Fibroblast of upper back skin (primary cell): ENCODE results near the gene GRM4.

ENCODE experiments used
- DNase-seq: peaks from one replicate; pipeline ENCODE4 v3.0.0-alpha.2; 2013

The GRM4 gene

DNA sequence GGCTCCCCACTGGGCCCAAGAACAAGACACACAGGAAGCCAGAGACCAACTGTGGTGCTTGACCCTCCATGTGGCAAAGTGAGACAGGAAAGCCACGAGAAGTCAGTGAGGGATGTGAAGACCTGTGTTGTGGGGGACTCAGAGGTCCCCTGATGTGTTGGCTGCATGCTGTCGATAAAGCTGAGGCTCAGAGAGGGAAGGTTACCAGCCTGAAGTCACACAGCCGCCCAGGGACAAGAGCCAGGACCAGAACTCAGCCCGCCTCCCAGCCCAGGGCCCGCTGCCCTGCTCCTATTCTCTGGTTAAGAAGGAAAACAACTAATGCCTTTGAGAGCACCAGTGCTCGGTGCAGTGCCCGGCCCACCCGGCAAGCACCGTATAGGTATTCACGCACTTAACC, 63.5 kb downstream of the GRM4 start:
- DNase-seq = no peak

DNA sequence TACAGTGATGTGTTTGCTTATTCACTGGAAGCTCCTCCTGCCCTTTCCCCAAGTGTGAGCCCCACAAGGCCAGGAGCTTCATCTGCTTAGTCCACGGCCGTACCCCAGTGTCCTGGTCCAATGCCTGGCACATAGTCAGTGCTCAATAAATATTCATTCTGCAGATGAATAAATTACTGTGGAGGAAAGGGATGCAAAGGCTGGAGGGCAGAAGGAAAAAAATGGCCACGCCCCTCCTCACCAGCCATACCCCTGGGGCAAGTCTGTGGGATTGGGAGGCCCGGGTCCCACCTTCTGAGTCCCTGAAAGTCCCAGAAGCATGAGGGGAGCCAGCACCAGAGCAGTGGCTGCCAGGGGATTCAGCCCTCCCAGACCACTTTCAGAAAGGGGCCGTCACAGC, 65.5 kb downstream of the GRM4 start:
- no peak for DNase-seq

DNA sequence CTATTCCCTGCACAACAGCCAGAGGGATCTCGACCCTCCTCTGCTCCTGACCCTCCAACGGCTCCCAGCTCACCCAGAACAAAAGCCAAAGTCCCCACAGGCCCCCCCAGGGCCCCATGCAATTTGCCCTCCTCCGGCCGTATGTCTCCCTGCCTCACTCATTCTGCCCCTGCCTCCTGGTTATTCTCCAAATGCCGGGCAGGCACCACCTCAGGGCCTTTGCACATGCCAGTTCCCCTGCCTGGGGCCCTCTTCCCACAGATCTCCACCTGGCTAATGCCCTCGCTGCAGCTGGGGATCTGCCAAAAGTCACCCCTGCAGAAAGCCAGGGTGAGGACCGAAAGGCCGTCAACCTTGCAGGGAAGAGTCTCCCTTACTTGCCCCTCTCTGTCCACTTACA, 66.0 kb downstream of the GRM4 start:
- no peak for DNase-seq

DNA sequence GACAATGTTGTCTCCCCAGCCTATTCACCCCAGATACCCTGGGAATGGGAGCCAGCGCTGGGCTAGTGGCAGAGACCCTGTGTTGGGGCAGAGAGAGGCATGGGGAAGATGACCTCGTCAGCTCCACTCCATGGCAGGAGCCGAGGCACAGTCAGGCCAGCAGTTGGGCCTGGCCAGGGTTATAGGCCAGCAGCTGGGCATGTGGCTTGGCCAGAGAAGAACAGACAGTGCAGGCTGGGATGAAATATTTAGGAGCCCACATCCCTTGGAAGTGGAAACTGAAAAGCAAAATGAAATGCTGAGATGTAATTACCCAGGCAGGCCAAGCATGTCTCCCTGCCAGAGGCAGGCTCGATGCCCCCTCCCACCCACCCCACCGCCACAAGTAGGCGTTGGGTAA, 70.0 kb downstream of the GRM4 start:
- DNase-seq = no peak

DNA sequence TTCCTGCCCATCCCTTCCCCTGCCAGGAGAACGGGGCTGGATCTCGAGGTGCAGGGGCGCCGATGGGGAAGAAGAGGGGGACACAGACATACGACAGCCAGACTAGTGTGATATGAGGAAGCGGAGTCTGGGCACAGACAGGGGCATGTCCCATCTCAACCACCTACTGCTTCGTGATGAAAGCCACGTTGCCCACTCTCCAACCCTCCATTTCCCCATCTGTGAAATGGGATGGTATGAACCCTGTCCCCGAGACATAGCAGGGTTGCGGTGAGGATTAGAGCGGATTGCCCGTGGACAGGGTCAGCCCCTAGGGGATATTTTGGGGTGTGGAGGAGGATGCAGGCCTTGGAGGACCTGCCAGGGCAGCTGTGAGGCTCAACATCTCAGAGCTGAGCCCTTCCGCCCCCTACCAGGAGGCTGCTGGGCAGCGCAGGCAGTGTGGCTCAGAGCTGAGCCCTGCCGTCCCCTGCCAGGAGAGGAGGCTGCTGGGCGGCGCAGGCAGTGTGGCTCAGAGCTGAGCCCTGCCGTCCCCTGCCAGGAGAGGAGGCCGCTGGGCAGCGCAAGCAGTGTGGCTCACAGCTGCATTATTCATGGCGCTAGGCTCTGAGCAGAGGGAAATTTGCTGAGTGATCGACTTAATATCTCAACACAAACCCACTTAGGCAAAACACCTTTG, 71.7 kb downstream of the GRM4 start:
- no peak for DNase-seq

DNA sequence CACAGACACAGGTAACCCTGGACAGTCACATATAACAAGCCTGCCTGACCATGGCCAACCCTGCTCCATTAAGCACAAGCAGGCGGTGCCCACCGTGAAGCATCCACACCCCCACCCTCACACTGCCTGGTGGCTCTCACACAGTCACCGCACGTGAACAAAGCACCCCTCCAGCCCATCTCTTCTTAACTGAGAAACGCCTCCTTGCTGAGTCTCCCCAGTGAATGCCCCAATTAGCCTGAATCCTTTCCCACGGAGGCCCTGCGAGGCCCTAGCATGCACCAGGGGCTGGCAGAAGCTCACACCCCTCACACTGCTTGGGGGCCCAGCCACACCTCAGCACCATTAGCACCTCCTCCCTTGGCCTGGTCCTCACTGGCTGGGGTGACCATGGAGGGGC, 72.3 kb downstream of the GRM4 start:
- no peak for DNase-seq

DNA sequence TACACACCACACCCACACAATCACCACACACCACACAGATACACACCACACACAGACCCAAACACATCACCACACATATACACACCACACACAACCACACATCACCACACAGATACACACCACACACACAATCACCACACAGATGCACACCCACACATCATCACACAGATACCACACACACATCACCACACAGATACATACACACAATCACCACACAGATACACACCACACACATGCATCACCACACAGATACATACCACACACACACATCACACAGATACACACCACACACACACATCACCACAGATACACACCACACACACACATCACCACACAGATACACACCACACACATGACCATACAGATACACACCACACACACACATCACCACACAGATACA, 73.2 kb downstream of the GRM4 start:
- no peak for DNase-seq

DNA sequence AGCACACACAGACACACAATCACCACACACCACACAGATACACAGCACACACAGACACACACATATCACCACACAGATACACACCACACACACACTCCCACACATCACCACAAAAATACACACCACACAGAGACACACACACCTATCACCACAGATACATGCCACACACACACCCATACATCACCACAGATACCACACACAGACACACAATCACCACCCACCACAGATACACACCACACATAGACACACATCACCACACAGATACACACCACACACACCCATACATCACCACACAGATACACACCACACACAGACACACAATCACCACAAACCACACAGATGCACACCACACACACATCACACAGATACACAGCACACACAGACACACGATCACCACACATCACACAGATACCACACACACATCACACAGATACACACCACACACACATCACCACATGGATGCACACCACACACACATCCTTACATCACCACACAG, 74.0 kb downstream of the GRM4 start:
- no peak for DNase-seq

DNA sequence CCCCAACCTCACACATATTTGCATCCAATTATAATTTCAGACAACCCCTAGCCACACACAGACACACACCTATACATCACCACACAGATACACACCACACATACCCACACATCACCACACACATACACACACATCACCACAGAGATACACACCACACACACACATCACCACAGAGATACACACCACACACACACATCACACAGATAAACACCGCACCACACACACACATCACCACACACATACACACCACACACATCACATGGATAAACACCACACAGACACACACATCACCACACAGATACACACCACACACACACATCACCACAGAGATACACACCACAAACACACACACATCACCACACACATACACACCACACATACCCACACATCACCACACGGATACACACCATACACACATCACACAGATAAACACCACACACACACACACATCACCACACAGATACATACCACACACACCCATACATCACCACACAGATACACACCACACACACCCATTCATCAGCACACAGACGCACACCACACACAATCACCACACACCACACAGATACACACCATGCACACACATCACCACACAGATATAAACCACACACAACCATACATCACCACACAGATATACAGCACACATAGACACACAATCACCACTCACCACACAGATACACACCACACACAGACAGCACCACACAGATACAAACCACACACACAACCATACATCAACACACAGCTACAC, 74.6 kb downstream of the GRM4 start:
- no peak for DNase-seq

DNA sequence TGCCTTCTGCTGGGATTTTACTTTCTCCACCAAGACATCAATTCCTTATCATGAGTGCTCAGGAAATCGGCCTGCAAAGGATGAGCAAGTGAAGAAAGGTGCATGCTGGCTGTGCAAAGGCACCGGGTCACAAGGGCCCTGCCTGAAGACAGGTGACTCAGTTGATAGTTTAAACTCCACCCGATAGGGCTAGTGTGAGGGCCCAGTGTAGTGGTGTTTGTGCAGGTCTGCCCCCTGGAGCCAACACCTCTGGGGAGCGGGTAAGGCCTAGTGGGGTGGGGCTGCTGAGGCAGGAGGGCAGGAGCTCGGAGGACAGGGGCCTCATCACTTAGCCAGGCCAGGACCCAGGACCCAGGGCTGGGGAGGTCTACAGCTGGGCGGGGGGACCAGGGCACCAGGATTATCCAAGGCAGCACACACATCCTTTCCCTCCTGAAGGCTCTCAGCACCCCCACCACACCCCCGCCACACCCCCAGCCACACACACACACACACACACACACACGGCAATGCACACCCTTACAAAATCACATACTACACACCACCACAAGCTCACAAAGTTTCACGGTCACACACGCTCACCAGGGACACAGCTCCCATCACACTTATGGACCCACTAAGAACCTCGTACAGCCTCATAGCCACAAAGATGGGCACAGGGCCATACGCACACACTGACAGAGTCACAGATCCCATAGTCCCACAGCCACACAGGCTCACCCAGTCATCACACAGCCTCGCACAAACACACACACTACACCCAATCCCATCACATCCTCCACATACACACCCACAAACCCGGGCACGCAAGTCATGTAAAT, 75.4 kb downstream of the GRM4 start:
- DNase-seq = no peak

DNA sequence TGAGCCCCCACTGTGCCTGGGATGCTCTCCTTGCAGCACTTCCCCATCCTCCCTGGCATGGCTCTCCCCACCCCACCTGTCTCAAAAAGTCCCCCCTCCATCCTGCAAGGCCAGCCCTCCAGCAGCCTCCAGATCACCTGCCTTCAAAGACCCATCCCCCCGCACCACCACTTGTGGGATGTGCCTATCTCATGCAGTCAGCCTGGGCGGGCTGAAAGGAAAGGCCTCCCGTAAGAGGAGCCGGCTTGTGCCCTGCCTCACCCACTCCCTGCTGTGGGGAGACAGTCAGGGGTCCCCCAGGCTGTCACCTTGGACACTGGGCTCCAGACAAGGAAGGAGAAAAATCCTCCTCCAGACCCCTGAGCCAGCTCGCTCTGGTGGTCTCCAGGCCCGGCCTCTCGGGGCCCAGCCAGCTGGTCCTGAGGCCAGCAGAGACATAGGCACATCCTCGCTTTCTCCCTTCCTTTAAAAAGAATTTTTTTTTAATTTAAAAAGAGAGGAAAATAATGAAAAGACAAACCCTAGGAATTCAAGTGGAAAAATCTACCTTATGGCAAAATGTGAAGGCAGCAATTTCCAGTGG, 77.3 kb downstream of the GRM4 start:
- DNase-seq = no peak

DNA sequence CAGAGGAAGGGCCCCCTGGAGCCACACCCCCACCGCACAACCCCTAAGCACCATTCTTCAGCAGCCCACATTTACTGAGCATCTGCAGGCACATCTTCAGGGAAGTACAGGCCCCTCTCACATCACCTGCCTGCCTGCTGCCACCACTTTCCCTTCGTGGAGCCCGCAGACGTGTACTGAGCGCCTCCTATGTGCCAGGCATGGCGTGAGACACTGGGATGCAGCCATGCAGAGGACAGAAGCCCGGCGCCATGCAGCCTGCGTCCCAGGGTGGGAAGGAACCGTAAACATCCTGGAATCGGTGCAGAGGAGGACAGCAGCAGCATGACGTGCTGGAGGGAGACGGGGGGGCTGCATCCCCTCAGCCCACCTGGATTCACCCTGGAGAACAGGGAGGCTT, 78.1 kb downstream of the GRM4 start:
- DNase-seq = no peak

DNA sequence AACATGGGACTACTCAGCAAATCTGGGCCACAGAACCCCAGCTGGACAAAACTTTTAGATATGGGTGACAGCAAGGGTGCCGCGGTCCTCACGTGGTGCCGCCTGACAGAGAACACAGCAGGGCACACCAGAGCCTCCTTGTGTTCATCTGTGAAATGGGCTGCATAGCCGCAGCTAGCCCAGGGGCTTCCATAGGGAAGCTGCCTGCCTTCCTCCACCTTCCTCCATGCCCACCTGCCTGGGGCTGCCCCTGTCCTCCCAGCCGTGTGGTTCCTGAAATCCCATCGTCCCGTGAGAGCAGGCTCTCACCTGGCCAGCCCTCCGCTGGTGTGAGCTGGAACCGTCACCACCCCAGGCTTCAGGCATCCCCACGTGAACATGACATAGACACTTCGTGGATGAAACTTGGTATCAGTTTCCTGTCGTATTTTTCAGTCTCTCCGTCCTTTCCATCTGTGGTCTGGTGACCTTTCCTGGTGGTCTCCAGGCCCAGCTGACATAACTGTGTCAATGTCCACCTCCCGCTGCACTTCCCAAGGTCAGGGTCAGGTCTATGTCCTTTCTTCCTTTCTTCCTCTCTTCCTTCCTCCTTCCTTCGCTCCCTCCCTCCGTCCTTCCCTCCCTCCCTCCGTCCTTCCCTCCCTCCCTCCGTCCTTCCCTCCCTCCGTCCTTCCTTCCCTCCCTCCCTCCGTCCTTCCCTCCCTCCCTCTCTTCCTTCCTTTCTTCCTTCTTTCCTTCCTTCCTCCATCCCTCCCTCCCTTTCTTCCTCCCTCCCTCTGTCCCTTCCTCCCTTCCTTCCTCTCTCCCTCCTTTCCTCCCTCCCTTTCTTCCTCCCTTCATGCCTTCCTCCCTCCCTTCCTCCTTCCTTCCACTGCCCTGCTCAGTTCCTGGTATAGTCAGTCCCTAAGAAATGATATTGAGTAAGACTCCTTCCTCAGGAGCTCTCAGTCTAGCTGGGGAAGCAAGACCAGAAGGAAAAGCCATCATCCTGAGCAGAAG, 78.8 kb downstream of the GRM4 start:
- DNase-seq = no peak

DNA sequence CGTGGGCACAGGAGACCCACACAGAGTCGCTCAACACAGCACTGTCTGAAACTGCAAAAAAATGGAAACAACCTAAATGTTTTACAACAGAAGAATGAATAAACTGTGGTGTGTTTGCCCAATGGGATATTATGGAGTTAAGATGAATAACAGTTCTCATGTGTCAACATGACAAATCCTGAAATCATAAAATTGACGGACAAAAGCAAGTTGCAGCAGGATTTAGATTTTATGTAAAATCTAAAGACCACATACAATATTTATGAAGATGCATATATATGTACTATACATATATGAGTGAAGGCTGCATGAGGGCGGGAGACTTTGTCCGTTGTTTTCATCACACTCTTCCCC, 79.7 kb downstream of the GRM4 start:
- DNase-seq = no peak

DNA sequence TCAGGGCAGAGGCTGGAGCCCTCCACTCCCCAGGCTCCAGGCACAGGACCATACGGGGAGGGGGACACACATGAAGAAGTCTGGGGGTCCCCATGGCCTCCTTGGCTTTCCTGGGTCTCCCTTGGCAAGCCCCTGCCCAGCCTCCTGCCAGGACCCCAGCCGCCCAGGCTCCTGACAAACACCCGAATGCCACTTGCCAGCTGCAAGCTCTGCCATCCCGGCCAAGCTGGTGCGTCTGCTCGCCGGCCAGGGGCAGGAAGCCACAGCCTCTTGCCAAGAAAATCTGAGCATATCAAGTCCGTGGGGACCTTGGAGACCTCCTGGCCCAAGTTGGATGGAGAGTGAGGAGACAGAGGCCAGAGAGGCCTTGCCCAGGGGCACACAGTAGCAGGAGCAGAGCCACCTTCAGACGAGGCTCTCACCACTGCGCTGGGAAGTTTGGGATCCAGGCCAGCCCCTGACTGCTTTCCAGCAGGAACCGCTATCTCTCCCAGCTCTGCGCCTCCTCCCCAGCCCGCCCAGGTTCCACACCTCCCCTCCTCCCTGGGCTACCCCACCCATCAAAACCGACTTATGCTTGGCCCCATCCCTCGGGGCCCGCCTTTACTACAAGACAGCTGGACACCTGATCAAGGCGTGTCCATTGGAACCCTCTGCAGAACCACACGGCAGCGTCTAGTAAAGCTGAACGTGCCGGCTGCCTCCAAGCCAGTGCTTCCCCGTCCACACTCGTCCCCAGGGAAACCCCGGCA, 80.2 kb downstream of the GRM4 start:
- DNase-seq = no peak

DNA sequence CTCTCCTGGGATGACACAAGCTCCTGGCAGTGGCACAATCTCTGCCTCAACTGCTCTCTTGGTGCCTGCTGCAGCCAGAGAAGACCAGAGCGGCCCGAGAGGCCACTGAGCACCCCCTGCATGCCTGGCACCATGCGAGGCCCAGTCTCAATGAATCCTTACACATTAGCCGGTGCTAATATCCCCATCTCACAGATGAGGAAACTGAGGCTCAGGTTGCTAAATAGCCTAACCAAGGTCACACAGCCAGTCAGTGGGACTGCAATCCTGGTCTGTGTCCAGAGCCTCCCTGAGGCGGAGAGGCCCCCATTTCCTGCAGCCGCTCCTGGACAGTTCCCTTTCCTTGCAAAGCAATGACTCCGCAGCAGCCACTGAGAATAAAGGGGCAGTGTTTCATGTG, 81.2 kb downstream of the GRM4 start:
- DNase-seq = no peak

DNA sequence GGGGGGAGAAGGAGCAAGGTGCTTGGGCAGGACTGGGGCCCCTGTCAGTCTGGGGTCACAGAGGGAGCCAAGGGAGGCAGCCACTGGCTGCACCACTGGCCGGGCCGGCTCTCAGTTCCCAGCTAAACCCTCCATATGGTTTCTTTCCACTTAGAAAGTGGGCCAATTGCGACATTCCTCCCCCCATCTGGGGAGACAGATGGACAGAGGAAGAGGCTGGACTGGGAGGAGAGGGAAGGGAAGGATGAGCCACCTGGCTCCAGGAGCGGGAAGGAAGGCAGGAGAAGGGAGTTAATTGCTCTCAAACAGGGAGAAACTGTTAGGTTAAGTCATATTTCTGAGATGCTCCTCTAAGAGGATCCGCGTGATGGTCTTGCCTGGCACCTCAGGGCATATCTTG, 82.2 kb downstream of the GRM4 start:
- DNase-seq = no peak

DNA sequence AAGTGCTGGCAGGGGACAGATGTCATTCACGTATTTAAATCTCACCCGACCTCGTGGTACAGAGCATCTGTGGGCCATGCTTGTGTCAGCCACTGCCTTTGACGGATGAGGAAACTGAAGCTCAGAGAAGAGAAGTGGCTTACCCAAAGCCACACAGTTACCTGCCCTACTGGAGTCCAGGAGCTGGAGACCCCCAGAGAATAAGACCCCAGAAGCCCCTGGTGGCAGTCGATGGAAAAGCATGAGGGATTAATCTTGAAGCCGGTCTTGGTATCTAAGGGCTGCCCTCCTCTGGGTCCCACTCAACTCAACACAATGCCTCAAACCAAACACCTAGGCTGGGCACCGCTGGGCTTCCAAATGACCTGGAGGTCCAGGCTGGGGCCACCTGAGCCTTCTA, 83.1 kb downstream of the GRM4 start:
- DNase-seq = no peak

DNA sequence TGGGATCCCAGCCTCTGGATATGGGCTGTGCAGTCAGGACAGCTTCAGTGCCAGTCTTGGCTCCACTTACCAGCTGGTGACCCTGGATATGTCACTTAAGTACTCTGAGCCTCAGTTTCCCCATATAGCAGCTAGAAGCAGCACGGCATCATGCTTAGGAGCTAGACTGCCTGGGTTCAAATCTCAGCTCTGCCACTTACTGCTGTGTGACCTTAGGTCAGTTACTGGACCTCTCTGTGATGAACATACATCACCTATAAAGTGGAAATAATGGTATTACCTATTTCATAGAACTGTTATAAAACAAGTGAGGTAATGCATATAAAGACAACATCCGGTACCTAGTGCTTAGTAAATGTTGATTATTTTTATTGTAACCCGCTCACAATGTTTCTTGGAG, 83.7 kb downstream of the GRM4 start:
- no peak for DNase-seq

DNA sequence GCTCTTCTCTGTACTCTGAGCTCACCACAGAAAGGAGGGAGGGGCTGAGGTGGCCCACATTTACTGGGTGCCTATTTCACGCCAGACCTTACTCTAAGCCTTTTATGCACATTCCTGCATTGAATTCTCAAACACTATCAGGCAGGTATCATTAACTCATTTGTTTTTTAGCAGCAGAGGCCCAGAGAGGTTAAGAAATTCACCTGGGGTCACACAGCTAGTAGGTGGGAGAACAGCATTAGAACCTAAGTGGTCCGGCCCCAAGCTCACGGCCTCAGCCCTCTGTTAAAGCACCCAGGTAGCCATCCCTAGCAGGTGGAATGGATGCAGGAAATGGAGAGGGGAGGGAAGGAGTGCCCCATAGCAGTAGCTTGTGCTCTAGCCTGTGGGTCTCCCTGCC, 84.5 kb downstream of the GRM4 start:
- no peak for DNase-seq

DNA sequence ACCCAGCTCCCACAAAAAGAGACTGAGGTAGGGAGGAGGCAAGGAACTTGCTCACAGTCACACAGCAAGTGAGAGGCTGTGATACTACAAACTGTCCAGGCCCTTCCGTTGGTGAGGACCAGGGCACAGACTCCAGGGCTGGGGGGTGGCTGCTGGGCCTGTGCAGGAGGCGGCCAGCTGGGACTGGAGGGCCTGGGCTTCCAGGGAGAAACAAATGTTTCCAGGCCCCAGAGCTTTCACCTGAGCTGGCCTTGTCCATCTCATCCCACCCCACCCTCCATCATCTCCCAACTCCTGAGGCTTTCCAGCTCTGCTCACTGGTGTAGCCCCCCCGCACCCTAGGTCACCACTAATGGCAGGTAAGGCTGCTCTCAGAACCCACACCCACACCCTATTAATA, 86.0 kb downstream of the GRM4 start:
- DNase-seq = no peak
